ENCODE data around the gene LY6G6F.

The LY6G6F gene

GRCh38 chr6:31720196-31720770 lies 13.6 kb downstream of the LY6G6F start:
- peak; percentile 91 for DNase-seq (ENCODE audit: low read depth)
- peak overlapping the region; percentile 41 for H3K4me3 ChIP-seq (ENCODE audit: low read length)
- TF ChIP-seq CTCF (IDR thresholded peaks at IDR 0.05; ENCODE audit: insufficient read depth, low read depth, low read length, missing control alignments), result no peak

- no peak for DNase-seq (ENCODE audit: low read depth)
- H3K4me3 ChIP-seq (ENCODE audit: low read length), result no peak within 1 kb of the TSS
- TF ChIP-seq CTCF (IDR thresholded peaks at IDR 0.05; ENCODE audit: insufficient read depth, low read depth, low read length, missing control alignments), result no peak
Measured at GRCh38 chr6:31721351-31722020, 14.8 kb downstream of the LY6G6F start, which contains the start of gene LY6G6C. Gene LY6G6C, minus strand, starts transcription at chr6:31721746. Its CDS starts 67 bp downstream, at chr6:31721679.

GRCh38 chr6:31722173-31722572 lies 15.5 kb downstream of the LY6G6F start:
- no peak overlapping the region for H3K4me3 ChIP-seq (ENCODE audit: low read length)
- DNase-seq (ENCODE audit: low read depth), result no peak
- TF ChIP-seq CTCF (IDR thresholded peaks at IDR 0.05; ENCODE audit: insufficient read depth, low read depth, low read length, missing control alignments), result no peak

GRCh38 chr6:31723245-31723979 lies 16.7 kb downstream of the LY6G6F start, which contains the start of gene MPIG6B:
Gene MPIG6B, plus strand, starts transcription at chr6:31723373. Its CDS starts 11 bp downstream, at chr6:31723384.
- H3K4me3 ChIP-seq (ENCODE audit: low read length), result no peak within 1 kb of the TSS
- DNase-seq (ENCODE audit: low read depth), result no peak
- no peak for TF ChIP-seq CTCF (IDR thresholded peaks at IDR 0.05; ENCODE audit: insufficient read depth, low read depth, low read length, missing control alignments)

GRCh38 chr6:31723980-31724691 lies 17.5 kb downstream of the LY6G6F start:
- DNase-seq (ENCODE audit: low read depth), result no peak
- no peak for TF ChIP-seq CTCF (IDR thresholded peaks at IDR 0.05; ENCODE audit: insufficient read depth, low read depth, low read length, missing control alignments)
- no peak overlapping the region for H3K4me3 ChIP-seq (ENCODE audit: low read length)

GRCh38 chr6:31725502-31726350 lies 19.1 kb downstream of the LY6G6F start:
- TF ChIP-seq CTCF (IDR thresholded peaks at IDR 0.05; ENCODE audit: insufficient read depth, low read depth, low read length, missing control alignments), result no peak
- no peak overlapping the region for H3K4me3 ChIP-seq (ENCODE audit: low read length)
- peak; percentile 16 for DNase-seq (ENCODE audit: low read depth)
